Measurements from ENCODE around the gene CHCHD6.

- TF ChIP-seq CTCF (IDR thresholded peaks at IDR 0.05) = no peak
- TF ChIP-seq POLR2A (IDR thresholded peaks at IDR 0.05) = no peak
Observed at GRCh38 chr3:126672340-126672739, 31.7 kb upstream of the CHCHD6 start.

All from adrenal gland (tissue), 5 donors.